PFSK-1 (cell line): ENCODE data around the gene MX1.

Source experiments
- FOXP2 ChIP-seq: optimal IDR thresholded peaks from 2 replicates; pipeline ENCODE3; 2011; ENCODE audit warnings: borderline replicate concordance, control low read depth, inconsistent platforms; ENCODE audit not compliant: insufficient read depth; ENCODE audit errors: extremely low read length, extremely low read depth
- POLR2AphosphoS5 ChIP-seq: IDR thresholded peaks from 2 replicates; pipeline ENCODE4 v1.6.1; 2012; ENCODE audit warnings: low read depth, mild to moderate bottlenecking, control low read depth, low read length, moderate library complexity
- REST ChIP-seq, 2 experiments: IDR thresholded peaks; 2 replicates each; pipeline versions ENCODE4 v1.6.1 to v1.8.0; 2011 to 2012; ENCODE audit warnings: low read depth in 2 of 2, low read length in 2 of 2, control low read depth in 1 of 2, inconsistent platforms in 1 of 2, mild to moderate bottlenecking in 1 of 2, moderate library complexity in 1 of 2; ENCODE audit not compliant: insufficient read depth in 1 of 2
- SIN3A ChIP-seq: IDR thresholded peaks from 2 replicates; pipeline ENCODE4 v1.6.1; 2012; ENCODE audit warnings: mild to moderate bottlenecking, low read length, moderate library complexity, borderline replicate concordance; ENCODE audit not compliant: insufficient read depth
- TAF1 ChIP-seq: IDR thresholded peaks from 2 replicates; pipeline ENCODE4 v1.6.1; 2012; ENCODE audit warnings: low read length, control low read depth, borderline replicate concordance; ENCODE audit not compliant: insufficient read depth

Gene MX1

GRCh38 chr21:41507521-41508414 is 81.7 kb downstream of the MX1 start, which contains the start of gene TMPRSS2:
Gene TMPRSS2, minus strand, starts transcription at chr21:41508158. Its CDS starts 10,025 bp downstream, at chr21:41498133.
- TF ChIP-seq TAF1: no peak
- TF ChIP-seq FOXP2: no peak
- TF ChIP-seq REST (IDR thresholded peaks at IDR 0.05; ENCODE audit: insufficient read depth in 1 of 2, low read depth in 2 of 2, low read length in 2 of 2): no peak
- no peak for TF ChIP-seq POLR2AphosphoS5
- TF ChIP-seq SIN3A: no peak

GRCh38 chr21:41508415-41509144 is 82.5 kb downstream of the MX1 start:
- no peak for TF ChIP-seq REST (IDR thresholded peaks at IDR 0.05; ENCODE audit: insufficient read depth in 1 of 2, low read depth in 2 of 2, low read length in 2 of 2)
- no peak for TF ChIP-seq POLR2AphosphoS5
- TF ChIP-seq FOXP2: no peak
- TF ChIP-seq SIN3A: no peak
- TF ChIP-seq TAF1: no peak
